ENCODE data around the gene CHCHD10.
A peak's percentile ranks its signal among the peaks of the same experiment; 100 is the strongest.

Gene CHCHD10

DNA sequence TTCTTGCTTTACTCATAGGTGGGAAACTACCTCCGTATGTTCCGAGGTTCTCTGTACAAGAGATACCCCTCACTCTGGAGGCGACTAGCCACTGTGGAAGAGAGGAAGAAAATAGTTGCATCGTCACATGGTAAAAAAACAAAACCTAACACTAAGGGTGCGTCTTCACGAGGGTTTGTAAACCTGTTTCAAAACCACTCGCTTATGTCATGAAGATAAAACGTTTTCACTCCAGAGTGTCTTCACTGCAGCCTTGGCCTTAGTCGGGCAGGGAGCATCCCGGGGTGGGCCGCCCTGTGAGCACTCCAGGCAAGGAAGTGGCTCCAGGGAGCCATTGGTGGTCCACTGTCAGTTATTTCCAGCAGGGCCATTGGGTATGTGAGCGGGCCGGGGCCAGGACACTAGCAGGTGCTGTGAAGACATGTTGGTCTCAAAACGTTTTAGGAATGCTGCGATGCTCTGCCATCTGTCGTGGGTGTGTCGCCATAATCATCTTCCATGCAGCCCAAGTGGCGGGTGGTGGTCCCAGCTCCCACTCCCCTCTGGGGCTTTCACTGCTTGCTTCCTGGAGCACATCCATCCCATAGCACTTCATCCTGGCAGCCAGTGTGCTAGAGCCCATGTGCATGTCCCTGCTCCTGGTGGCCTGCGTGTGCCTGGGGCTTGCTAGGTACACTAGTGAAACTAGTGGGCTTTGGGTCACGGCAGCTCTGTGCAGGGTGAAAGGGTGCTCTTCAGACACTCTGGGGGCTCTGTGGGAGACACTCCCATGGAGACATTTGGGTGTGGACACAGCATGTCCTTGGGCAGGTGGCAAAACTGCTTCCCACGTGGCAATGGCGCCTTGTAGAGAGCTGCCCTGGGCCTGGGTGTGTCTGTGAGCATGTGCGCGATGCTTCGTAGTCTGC, 24.2 kb upstream of the CHCHD10 start:
- Mint-ChIP-seq H3K4me1 (peaks cover 13% of the 10 kb centered on the region), H3K4me3 (no peak overlapping the region), H3K9me3 (no peaks in the 10 kb centered on the region), H3K36me3 (peaks cover 66% of the 10 kb centered on the region), H3K27ac (no peak overlapping the region)
- ATAC-seq (no peak), DNase-seq (ENCODE audit: low spot score in 2 of 2) (no peak)

DNA sequence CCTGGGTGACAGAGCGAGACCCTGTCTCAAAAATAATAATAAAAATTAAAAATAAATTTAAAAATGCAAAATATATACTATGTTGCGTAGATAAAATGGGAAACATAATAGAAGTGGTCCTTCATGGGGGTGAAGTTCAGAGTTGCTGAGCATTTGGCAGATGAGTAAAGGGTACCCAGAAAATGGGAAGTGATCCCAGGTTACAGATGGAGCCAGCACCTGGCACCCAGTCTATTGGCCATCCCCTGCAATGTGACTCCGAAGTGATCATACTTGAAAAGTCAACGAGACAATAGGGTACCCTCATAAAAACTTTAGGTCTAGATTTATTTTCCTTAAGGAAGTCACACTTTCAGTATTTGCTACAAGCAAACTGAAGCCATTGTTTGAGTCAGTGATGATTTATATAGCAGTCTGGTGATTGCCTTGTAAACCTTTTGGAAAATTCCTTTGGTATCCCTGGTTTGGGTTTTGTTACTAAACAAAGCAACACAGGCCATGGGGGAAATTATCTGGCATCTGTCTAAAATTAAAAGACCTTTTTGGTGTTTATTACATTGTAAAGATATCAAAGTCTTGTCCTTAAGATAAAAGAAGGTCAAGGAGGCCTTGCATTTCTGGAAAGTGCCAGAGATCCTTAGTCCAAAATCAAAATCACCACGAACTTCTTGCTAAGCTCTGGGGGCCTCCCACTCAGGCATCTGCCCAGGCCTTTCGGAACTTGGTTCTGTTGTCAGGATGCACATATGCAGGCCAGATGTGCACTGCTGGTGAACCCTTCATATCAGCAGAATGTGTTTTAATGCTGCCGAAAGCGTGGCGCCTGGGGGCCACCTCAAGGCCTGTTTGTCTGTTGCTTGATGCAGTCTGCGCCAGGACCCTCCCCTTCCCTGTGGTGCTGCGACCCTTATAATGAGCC, 23.3 kb upstream of the CHCHD10 start:
- no peak for DNase-seq (ENCODE audit: low spot score in 2 of 2)
- H3K9me3 Mint-ChIP-seq: no peaks in the 10 kb centered on the region
- H3K4me1 Mint-ChIP-seq: peaks cover 20% of the 10 kb centered on the region
- ATAC-seq: no peak
- H3K27ac Mint-ChIP-seq: no peak overlapping the region
- H3K4me3 Mint-ChIP-seq: no peak overlapping the region
- peaks cover 63% of the 10 kb centered on the region for H3K36me3 Mint-ChIP-seq

DNA sequence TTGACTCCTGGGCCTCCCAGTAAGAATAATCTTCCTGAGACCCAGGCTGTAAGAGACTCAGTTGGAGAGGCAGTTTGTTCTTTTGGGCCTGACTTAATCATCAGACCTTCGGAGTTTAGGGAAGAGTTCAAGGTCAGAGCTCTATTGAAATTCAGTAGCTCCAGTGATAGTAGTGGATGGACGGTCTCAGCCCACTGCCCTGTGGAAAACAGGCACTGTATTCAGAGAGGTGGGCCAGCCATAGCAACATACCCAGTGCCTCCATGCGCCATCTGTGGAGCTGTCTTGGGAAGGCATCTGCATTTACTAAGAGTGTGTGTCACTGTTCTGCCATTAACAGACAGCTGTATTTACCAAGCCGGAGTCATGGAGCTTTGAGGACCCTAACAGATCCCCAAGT, 21.9 kb upstream of the CHCHD10 start:
- H3K9me3 Mint-ChIP-seq: no peaks in the 10 kb centered on the region

DNA sequence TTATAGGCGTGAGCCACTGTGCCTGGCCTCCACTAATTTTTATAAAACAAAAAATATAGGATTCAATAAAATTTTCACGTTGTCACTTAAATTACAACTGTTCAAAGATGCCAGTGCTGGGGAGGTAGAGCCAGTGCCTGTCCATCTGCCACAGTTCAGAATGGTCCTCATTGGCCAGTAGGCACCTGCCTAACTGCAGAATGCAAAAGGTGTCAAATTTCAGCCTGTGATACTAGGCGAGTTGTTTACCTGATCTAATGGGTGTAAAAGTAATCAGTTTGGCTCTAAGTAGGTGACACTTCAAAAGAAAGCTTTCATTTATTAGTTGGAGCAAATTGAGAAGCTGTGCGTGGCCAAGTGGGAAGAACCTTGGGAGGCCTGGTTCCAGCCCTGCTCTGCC, 21.3 kb upstream of the CHCHD10 start:
- H3K4me1 Mint-ChIP-seq: peaks cover 20% of the 10 kb centered on the region
- peaks cover 44% of the 10 kb centered on the region for H3K36me3 Mint-ChIP-seq
- DNase-seq (ENCODE audit: low spot score in 2 of 2) (no peak), ATAC-seq (no peak)
- H3K4me3 Mint-ChIP-seq: peak overlapping the region; percentile 75
- no peak overlapping the region for H3K27ac Mint-ChIP-seq
- no peaks in the 10 kb centered on the region for H3K9me3 Mint-ChIP-seq

More for the DNA sequence above, 21.9 kb upstream of the CHCHD10 start:
- no peak for ATAC-seq
- DNase-seq (ENCODE audit: low spot score in 2 of 2): no peak
- Mint-ChIP-seq H3K36me3 (peaks cover 49% of the 10 kb centered on the region), H3K27ac (peak overlapping the region; percentile 43), H3K4me1 (peaks cover 20% of the 10 kb centered on the region), H3K4me3 (no peak overlapping the region)

DNA sequence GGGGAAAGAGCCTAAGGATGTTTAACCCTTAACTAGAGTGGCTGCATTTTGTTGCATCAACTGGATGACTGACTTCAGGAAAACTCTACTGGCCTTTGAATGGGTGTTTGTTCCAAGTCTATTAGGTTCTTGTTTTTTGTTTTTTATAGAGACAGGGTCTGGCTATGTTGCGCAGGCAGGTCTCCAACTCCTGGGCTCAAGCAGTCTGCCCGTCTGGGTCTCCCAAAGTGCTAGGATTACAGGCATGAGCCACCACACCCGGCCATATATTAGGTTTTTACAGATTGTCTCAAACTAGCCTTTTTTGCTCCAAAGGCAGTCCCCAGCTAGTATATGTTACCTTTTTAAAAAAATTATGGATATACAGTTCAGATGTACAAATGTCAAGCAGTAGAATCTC, 20.1 kb upstream of the CHCHD10 start:
- no peak for ATAC-seq
- Mint-ChIP-seq H3K4me3 (peak overlapping the region; percentile 75), H3K4me1 (peaks cover 20% of the 10 kb centered on the region), H3K27ac (peak overlapping the region; percentile 92), H3K9me3 (no peaks in the 10 kb centered on the region), H3K36me3 (peaks cover 32% of the 10 kb centered on the region)
- DNase-seq (ENCODE audit: low spot score in 2 of 2): no peak

DNA sequence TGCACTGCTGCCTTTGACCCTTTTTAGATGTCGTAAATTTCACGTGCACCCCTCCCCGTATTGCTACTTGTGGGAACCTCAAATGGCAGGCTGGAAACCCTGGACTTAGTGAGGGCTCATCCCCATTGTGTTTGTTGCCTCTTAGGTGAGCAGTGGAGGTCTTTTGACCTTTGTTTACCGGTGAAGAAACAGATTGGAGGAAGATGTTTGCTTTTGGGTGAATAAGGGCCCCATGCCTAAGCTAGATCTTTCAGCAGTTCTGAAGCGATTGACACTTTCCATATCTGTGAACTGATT, 19.8 kb upstream of the CHCHD10 start:
- peak overlapping the region; percentile 92 for H3K27ac Mint-ChIP-seq
- peaks cover 19% of the 10 kb centered on the region for H3K4me1 Mint-ChIP-seq
- peaks cover 28% of the 10 kb centered on the region for H3K36me3 Mint-ChIP-seq

DNA sequence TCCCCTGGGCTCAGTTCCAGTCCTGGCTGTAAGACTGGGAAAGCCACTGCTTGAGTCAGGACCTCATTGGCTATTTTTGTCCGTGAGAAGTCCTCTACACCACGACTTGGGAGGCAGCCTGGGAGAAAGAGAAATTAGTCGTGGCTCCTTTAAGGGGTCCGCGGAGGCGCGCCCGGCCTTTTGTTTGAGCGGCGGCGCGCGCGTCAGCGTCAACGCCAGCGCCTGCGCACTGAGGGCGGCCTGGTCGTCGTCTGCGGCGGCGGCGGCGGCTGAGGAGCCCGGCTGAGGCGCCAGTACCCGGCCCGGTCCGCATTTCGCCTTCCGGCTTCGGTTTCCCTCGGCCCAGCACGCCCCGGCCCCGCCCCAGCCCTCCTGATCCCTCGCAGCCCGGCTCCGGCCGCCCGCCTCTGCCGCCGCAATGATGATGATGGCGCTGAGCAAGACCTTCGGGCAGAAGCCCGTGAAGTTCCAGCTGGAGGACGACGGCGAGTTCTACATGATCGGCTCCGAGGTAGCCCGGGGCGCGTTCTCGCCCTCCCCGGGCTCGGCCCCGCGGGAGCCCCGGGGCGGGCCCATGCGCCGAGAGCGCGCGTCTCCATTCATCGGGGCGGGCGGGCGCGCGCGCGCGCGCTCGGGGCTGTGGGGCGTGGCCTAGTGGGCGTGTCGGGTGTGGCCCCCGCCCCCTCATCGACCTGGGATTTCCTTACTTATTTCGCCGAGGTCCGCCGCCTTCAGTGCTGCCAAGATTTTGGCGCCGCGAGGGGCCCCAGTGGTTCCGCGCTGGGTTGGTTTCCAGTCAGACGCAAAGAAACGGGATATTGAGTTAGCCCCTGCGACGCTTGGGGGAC, 19.2 kb upstream of the CHCHD10 start, which contains the start of gene SMARCB1:
SMARCB1 (plus strand) TSS at position 215 of the 848 bp plus-strand sequence; CDS start at position 419, 204 bp downstream.
- Mint-ChIP-seq H3K36me3 (peaks cover 22% of the 10 kb centered on the region), H3K4me3 (peak within 1 kb of the TSS; percentile 75), H3K4me1 (peaks cover 14% of the 10 kb centered on the region), H3K9me3 (no peaks in the 10 kb centered on the region), H3K27ac (peak within 1 kb of the TSS; percentile 92)
- ATAC-seq (peak; percentile 90), DNase-seq (ENCODE audit: low spot score in 2 of 2) (peak; percentile 80 to 91)

More for the DNA sequence above, 19.8 kb upstream of the CHCHD10 start:
- Mint-ChIP-seq H3K4me3 (peak overlapping the region; percentile 75), H3K9me3 (no peaks in the 10 kb centered on the region)
- no peak for DNase-seq (ENCODE audit: low spot score in 2 of 2)
- ATAC-seq: peak; percentile 38

DNA sequence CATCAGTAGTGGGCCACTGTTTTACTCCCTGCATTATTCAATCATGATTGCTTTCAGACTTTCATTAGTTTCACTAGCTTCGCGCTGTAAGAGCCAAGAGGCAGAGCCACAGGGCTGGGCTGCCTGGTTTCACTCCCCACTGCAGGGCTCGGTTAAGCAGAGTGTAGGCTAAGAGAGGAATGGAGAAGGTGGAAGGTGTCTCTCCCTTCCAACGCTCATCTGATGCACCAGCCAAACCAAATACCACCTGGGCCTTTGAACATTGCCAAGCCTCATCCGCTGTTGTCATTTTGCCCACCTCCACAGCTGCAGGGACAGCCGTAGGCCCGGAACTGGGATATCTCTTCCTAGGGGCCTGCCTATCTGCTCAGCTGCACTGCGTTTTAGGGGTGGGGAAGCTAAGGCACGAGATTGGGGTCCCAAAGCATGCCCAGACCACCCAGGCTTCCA, 18.5 kb upstream of the CHCHD10 start:
- peak overlapping the region; percentile 92 for H3K27ac Mint-ChIP-seq
- no peaks in the 10 kb centered on the region for H3K9me3 Mint-ChIP-seq
- H3K4me1 Mint-ChIP-seq: peaks cover 14% of the 10 kb centered on the region
- ATAC-seq (no peak), DNase-seq (ENCODE audit: low spot score in 2 of 2) (no peak)
- peaks cover 21% of the 10 kb centered on the region for H3K36me3 Mint-ChIP-seq
- peak overlapping the region; percentile 75 for H3K4me3 Mint-ChIP-seq

DNA sequence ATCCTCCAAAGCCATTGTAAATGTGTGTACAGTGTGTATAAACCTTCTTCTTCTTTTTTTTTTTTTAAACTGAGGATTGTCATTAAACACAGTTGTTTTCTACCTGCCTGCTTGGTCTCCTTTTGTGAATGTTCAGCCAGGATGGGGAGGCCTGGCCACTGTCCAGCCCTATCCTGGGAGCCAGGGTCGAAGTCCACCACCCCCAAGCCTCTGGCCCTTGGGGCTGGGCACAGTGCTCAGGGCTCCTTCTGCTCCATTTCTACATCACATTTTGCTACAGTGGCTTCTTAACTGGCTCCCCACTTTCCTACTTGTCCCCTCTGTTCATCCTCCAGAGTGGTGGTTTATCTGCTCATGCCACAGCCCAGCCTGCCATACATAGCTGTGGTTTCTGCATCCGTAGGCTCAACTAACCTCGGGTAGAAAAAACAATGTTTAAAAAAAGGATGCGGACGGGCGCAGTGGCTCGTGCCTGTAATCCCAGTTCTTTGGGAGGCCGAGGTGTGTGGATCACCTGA, 16.5 kb upstream of the CHCHD10 start:
- no peak overlapping the region for H3K4me3 Mint-ChIP-seq
- ATAC-seq: no peak
- peak overlapping the region; percentile 73 for H3K27ac Mint-ChIP-seq
- H3K9me3 Mint-ChIP-seq: no peaks in the 10 kb centered on the region
- H3K4me1 Mint-ChIP-seq: peaks cover 11% of the 10 kb centered on the region
- peaks cover 17% of the 10 kb centered on the region for H3K36me3 Mint-ChIP-seq
- DNase-seq (ENCODE audit: low spot score in 2 of 2): no peak

DNA sequence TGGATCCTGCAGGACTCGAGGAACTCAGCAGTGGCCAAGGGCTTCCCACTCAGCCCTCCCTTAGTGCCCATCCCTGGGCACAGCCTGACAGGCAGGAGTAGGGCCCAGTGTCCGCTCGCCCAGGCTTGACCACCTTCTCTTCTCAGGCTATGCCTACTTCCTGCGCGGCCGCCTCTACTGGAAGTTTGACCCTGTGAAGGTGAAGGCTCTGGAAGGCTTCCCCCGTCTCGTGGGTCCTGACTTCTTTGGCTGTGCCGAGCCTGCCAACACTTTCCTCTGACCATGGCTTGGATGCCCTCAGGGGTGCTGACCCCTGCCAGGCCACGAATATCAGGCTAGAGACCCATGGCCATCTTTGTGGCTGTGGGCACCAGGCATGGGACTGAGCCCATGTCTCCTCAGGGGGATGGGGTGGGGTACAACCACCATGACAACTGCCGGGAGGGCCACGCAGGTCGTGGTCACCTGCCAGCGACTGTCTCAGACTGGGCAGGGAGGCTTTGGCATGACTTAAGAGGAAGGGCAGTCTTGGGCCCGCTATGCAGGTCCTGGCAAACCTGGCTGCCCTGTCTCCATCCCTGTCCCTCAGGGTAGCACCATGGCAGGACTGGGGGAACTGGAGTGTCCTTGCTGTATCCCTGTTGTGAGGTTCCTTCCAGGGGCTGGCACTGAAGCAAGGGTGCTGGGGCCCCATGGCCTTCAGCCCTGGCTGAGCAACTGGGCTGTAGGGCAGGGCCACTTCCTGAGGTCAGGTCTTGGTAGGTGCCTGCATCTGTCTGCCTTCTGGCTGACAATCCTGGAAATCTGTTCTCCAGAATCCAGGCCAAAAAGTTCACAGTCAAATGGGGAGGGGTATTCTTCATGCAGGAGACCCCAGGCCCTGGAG, 15.7 kb upstream of the CHCHD10 start:
- DNase-seq (ENCODE audit: low spot score in 2 of 2): no peak
- Mint-ChIP-seq H3K9me3 (no peaks in the 10 kb centered on the region), H3K4me1 (peaks cover 11% of the 10 kb centered on the region), H3K27ac (no peak overlapping the region), H3K4me3 (no peak overlapping the region), H3K36me3 (peaks cover 9% of the 10 kb centered on the region)
- ATAC-seq: no peak

DNA sequence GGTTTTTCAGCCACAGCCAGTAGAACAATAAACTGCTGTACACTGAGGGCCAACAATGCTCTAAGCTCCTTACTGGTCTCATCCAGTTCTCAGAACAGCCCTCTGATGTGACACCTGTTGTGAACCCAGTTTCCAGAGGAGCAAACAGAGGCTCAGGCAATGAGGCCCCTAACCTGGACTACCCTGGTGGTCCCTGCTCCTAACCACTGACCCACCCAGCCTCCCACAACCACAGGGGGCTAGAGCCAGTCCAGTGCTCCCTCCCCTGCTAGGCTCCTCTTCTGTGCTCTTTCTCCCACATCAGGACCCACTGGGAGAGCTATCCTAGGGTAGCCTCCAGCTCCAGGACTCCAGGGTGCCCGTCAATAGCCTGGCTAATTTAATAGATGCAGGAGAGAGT, 14.9 kb upstream of the CHCHD10 start:
- H3K9me3 Mint-ChIP-seq: no peaks in the 10 kb centered on the region
- ATAC-seq: no peak
- H3K36me3 Mint-ChIP-seq: peaks cover 6% of the 10 kb centered on the region
- DNase-seq (ENCODE audit: low spot score in 2 of 2): no peak
- H3K27ac Mint-ChIP-seq: no peak overlapping the region
- H3K4me3 Mint-ChIP-seq: no peak overlapping the region
- H3K4me1 Mint-ChIP-seq: peaks cover 11% of the 10 kb centered on the region

DNA sequence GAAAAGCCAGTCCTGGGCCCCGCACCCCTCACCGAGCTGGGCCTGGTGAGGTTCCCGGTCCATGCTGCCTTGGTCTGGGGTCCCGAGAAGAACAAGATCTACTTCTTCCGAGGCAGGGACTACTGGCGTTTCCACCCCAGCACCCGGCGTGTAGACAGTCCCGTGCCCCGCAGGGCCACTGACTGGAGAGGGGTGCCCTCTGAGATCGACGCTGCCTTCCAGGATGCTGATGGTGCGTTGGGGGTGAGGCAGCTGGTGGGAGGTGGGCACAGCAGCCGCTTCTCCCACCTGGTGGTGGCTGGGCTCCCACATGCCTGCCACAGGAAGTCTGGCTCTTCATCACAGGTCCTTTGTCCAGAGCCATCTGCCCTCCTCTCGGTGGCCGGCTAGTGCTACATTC, 14.5 kb upstream of the CHCHD10 start:
- H3K36me3 Mint-ChIP-seq: peaks cover 6% of the 10 kb centered on the region
- no peak overlapping the region for H3K27ac Mint-ChIP-seq
- peaks cover 11% of the 10 kb centered on the region for H3K4me1 Mint-ChIP-seq
- H3K9me3 Mint-ChIP-seq: no peaks in the 10 kb centered on the region
- no peak for DNase-seq (ENCODE audit: low spot score in 2 of 2)
- no peak for ATAC-seq
- no peak overlapping the region for H3K4me3 Mint-ChIP-seq

DNA sequence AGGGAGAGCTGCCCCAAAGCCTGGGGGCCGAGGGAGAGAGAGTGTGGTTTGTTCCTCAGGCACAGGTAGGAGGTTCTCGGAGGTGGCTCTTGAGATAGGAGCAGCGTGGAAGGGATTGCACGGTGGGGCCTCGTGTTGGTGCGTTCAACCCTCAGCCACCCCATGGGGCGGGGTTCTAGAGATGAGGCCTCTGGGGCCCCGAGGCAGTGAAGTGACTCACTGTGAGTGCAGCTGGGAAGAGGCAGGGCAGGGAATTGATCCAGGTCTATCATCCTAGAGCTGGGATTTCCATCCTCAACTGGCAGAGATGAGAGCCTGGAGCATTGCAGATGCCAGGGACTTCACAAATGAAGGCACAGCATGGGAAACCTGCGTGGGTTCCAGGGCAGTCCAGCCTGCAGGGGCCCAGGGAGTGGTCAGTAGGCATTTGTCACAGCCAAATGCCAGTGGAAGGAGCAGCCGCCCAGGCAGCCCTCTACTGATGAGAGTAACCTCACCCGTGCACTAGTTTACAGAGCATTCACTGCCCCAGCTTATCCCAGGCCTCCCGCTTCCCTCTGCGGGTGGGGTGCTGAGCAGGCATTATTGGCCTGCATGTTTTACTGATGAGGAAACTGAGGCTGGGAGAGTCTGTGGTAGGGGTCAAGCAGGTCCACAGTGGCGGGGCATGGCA, 13.9 kb upstream of the CHCHD10 start:
- Mint-ChIP-seq H3K27ac (peak overlapping the region; percentile 73), H3K36me3 (peaks cover 3% of the 10 kb centered on the region), H3K4me3 (no peak overlapping the region), H3K4me1 (peaks cover 10% of the 10 kb centered on the region), H3K9me3 (no peaks in the 10 kb centered on the region)
- no peak for ATAC-seq
- DNase-seq (ENCODE audit: low spot score in 2 of 2): no peak

Measured in stimulated activated effector memory CD8-positive, alpha-beta T cell treated with anti-CD3 and anti-CD28 coated beads, Interleukin-12 subunit alpha, Interleukin-12 subunit beta, amount 100 ng/mL, for 72 hours (primary cell).